ENCODE data around the gene CRTC1. TPM values are rescaled to one million over a fixed set of nuclear protein-coding genes. Genes with fewer than 3 reads are reported as not detected.

Gene CRTC1
- polyA plus RNA-seq, 2 of the 4 experiments (the other 2 are of a cell fraction), result 0.87 to 4.0 TPM

DNA sequence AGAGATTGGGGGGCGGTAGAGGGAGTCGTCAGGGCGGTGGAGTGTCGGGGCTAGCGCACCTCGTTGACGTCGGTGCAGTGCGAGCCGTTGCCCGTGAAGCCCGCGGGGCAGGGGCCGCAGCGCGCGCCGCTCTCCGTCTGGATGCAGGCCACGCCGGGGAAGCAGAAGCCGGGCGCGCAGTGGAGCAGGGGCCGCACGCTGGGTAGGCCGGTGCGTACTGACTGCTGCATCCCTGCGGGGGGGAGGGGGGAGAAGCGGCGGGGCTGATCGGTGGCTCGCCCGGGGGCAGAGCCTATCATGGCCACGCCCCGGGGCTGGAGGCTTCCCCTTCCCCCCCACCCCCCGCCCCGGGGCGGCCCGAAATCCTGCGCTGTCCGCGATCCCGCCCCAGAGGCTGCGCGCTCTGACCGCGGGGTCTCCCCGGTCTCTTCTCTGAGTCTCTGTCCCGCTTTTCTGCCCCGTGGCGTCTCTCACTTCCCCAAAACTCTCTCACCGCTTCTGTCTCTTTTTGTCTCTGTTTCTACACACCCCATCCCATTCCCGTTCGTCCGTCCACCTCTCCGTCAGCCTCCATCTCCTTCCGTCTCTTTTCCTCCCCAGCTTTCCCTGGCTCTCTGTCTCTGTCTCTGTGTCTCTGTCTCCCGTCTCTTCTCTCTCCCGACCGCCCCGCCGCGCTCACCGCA is 106.5 kb downstream of the CRTC1 start:
- POLR2A ChIA-PET, result no interaction called here
- H3K4me3 ChIP-seq, result peak overlapping the region; percentile 31
- CTCF ChIA-PET, result interaction anchor here (1.2 kb wide), 1 partner anchor 57 kb away, joined by 3 read pairs; no protein-coding TSS in a partner anchor
- H3K4me2 ChIP-seq, result peak overlapping the region; percentile 79
- H3K27ac ChIP-seq, result no peak overlapping the region
- H3K9me3 ChIP-seq, result no peaks in the 10 kb centered on the region
- ATAC-seq (peak; percentile 20 to 36; a peak in 4 of 6 replicates), DNase-seq (ENCODE audit: low read depth in 1 of 2, low spot score in 1 of 2) (no peak), FAIRE-seq (no peak)
- H3K4me1 ChIP-seq, result peaks cover 23% of the 10 kb centered on the region; the same call in 2 of the 3 replicates
- WGBS (ENCODE audit: missing lambda C conversion rate), result 18% methylated on average over 30 of the region's 65 CpGs
- TF ChIP-seq CBX8 (IDR thresholded peaks at IDR 0.05) (no peak), EHF (CRISPR knock-in tag; IDR thresholded peaks at IDR 0.05) (no peak), KDM5A (IDR thresholded peaks at IDR 0.05) (no peak), REST (IDR thresholded peaks at IDR 0.05) (no peak), HOXA7 (CRISPR knock-in tag; IDR thresholded peaks at IDR 0.05) (no peak), MAFK (IDR thresholded peaks at IDR 0.05; ENCODE audit: partially characterized antibody) (no peak), KDM1A (IDR thresholded peaks at IDR 0.05; ENCODE audit: low read depth) (no peak), ESRRA (IDR thresholded peaks at IDR 0.05; ENCODE audit: borderline replicate concordance, low read length) (no peak), MYC (IDR thresholded peaks at IDR 0.05; ENCODE audit: borderline replicate concordance, low read length) (no peak), HOXB5 (CRISPR knock-in tag; IDR thresholded peaks at IDR 0.05) (no peak), RCOR1 (IDR thresholded peaks at IDR 0.05; ENCODE audit: low read depth, low read length) (no peak), HMGXB4 (CRISPR knock-in tag; IDR thresholded peaks at IDR 0.05; ENCODE audit: borderline replicate concordance) (no peak), HDAC2 (IDR thresholded peaks at IDR 0.05) (no peak), EP300 (IDR thresholded peaks at IDR 0.05) (no peak)
- TF ChIP-seq, protein P1, sequence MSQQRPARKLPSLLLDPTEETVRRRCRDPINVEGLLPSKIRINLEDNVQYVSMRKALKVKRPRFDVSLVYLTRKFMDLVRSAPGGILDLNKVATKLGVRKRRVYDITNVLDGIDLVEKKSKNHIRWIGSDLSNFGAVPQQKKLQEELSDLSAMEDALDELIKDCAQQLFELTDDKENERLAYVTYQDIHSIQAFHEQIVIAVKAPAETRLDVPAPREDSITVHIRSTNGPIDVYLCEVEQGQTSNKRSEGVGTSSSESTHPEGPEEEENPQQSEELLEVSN (IDR thresholded peaks at IDR 0.05; ENCODE audit: borderline replicate concordance, low read depth), result no peak
- TF ChIP-seq, protein P2, sequence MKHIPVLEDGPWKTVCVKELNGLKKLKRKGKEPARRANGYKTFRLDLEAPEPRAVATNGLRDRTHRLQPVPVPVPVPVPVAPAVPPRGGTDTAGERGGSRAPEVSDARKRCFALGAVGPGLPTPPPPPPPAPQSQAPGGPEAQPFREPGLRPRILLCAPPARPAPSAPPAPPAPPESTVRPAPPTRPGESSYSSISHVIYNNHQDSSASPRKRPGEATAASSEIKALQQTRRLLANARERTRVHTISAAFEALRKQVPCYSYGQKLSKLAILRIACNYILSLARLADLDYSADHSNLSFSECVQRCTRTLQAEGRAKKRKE (CRISPR knock-in tag; IDR thresholded peaks at IDR 0.05; ENCODE audit: low read depth), result no peak

GRCh38 chr19:18790566-18791314 is 107.3 kb downstream of the CRTC1 start, which contains the start of gene COMP:
Gene COMP, minus strand, starts transcription at chr19:18791305. Its CDS starts 36 bp downstream, at chr19:18791269.
- FAIRE-seq, result no peak
- Histone ChIP-seq H3K4me3 (peak within 1 kb of the TSS; percentile 31), H3K4me1 (peaks cover 18% of the 10 kb centered on the region; the same call in 2 of the 3 replicates), H3K9me3 (no peaks in the 10 kb centered on the region), H3K27ac (no peak within 1 kb of the TSS), H3K4me2 (peak within 1 kb of the TSS; percentile 79)
- ATAC-seq, result no peak
- DNase-seq (ENCODE audit: low read depth in 1 of 2, low spot score in 1 of 2), result no peak
- ChIA-PET CTCF (interaction anchor here (1.2 kb wide), 1 partner anchor 56 kb away, joined by 3 read pairs; no protein-coding TSS in a partner anchor), POLR2A (no interaction called here)
- 42% methylated on average over 44 of the region's 61 CpGs for WGBS (ENCODE audit: missing lambda C conversion rate)
- TF ChIP-seq RCOR1 (IDR thresholded peaks at IDR 0.05; ENCODE audit: low read depth, low read length), result no peak
- no peak for TF ChIP-seq NR3C1 (IDR thresholded peaks at IDR 0.05)
- TF ChIP-seq POLR2A (IDR thresholded peaks at IDR 0.05; ENCODE audit: low read length), result no peak
- TF ChIP-seq ESRRA (IDR thresholded peaks at IDR 0.05; ENCODE audit: borderline replicate concordance, low read length), result no peak
- no peak for TF ChIP-seq HMGXB4 (CRISPR knock-in tag; IDR thresholded peaks at IDR 0.05; ENCODE audit: borderline replicate concordance)
- TF ChIP-seq PBX3 (IDR thresholded peaks at IDR 0.05), result no peak
- TF ChIP-seq PHF8 (IDR thresholded peaks at IDR 0.05; ENCODE audit: borderline replicate concordance, low read depth), result no peak
- TF ChIP-seq, protein P3, sequence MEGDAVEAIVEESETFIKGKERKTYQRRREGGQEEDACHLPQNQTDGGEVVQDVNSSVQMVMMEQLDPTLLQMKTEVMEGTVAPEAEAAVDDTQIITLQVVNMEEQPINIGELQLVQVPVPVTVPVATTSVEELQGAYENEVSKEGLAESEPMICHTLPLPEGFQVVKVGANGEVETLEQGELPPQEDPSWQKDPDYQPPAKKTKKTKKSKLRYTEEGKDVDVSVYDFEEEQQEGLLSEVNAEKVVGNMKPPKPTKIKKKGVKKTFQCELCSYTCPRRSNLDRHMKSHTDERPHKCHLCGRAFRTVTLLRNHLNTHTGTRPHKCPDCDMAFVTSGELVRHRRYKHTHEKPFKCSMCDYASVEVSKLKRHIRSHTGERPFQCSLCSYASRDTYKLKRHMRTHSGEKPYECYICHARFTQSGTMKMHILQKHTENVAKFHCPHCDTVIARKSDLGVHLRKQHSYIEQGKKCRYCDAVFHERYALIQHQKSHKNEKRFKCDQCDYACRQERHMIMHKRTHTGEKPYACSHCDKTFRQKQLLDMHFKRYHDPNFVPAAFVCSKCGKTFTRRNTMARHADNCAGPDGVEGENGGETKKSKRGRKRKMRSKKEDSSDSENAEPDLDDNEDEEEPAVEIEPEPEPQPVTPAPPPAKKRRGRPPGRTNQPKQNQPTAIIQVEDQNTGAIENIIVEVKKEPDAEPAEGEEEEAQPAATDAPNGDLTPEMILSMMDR (IDR thresholded peaks at IDR 0.05), result no peak
- no peak for TF ChIP-seq JUNB (IDR thresholded peaks at IDR 0.05)
- TF ChIP-seq ZSCAN20 (CRISPR knock-in tag; IDR thresholded peaks at IDR 0.05), result no peak

Data from A549 (cell line).